Myocyte (in vitro differentiated cells): Measurements from ENCODE around the gene BEND6. TPM values are rescaled to one million over a fixed set of nuclear protein-coding genes. Genes with fewer than 3 reads are reported as not detected.

Experiments
- DNase-seq: peaks from one replicate; pipeline ENCODE4 v3.0.0-alpha.2; 2012; ENCODE audit warnings: low read depth
- total RNA-seq: library from RNA; depleted of rRNA; stranded (reverse); fragments of >200 nt; gene quantifications from 2 replicates; pipeline ENCODE4 v1.2.3, GENCODE V29; 2014

Gene BEND6
- total RNA-seq, 1 donor from 2014 or later = 12.0 TPM

DNA sequence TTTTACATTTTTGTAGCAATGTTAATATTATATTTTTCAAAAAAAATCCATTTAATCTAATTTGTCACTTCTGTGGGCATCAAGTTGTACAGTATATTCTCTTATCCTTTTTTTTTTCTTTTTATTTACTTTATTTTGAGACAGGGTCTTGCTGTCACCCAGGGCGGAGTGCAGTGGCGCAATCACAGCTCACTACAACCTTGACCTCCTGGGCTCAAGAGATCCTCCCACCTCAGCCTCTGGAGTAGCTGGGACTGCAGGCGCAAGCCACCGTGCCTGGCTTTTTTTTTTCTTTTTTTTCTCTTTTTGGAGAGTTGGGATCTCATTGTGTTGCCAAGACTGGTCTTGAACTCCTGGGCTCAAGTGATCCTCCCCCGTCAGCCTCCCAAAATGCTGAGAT lies 14.4 kb upstream of the BEND6 start:
- no peak for DNase-seq

- DNase-seq = no peak
Observed at GRCh38 chr6:56940977-56941376, 13.9 kb upstream of the BEND6 start.

GRCh38 chr6:56944661-56945060 lies 10.2 kb upstream of the BEND6 start:
- DNase-seq = peak; percentile 14

GRCh38 chr6:56946368-56946767 lies 8.5 kb upstream of the BEND6 start:
- DNase-seq = no peak

- no peak for DNase-seq
Observed at GRCh38 chr6:56947924-56948323, 7.0 kb upstream of the BEND6 start.

DNA sequence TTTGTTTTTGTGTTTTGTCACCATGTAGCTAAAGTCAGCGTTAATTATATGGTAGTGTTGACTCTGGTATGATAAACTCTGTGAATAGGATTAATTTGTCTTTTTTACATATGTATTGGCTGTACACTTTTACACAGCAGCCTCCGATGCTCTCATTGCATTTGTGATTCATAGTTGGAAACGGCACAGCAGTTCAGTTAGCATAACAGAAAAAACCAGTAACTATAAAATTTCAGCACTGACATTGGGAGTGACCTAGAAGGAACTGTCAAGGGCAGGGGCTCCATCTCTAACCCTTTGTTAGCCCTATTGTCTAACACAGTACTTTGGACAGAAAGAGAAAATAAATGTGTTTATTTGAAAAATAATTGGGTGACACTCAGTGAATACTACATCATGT lies 5.6 kb upstream of the BEND6 start:
- no peak for DNase-seq

GRCh38 chr6:56949925-56950495 lies 4.9 kb upstream of the BEND6 start:
- no peak for DNase-seq

GRCh38 chr6:56951049-56951831 lies 3.7 kb upstream of the BEND6 start:
- no peak for DNase-seq

GRCh38 chr6:56953597-56954402 lies 1.1 kb upstream of the BEND6 start:
- no peak for DNase-seq

DNA sequence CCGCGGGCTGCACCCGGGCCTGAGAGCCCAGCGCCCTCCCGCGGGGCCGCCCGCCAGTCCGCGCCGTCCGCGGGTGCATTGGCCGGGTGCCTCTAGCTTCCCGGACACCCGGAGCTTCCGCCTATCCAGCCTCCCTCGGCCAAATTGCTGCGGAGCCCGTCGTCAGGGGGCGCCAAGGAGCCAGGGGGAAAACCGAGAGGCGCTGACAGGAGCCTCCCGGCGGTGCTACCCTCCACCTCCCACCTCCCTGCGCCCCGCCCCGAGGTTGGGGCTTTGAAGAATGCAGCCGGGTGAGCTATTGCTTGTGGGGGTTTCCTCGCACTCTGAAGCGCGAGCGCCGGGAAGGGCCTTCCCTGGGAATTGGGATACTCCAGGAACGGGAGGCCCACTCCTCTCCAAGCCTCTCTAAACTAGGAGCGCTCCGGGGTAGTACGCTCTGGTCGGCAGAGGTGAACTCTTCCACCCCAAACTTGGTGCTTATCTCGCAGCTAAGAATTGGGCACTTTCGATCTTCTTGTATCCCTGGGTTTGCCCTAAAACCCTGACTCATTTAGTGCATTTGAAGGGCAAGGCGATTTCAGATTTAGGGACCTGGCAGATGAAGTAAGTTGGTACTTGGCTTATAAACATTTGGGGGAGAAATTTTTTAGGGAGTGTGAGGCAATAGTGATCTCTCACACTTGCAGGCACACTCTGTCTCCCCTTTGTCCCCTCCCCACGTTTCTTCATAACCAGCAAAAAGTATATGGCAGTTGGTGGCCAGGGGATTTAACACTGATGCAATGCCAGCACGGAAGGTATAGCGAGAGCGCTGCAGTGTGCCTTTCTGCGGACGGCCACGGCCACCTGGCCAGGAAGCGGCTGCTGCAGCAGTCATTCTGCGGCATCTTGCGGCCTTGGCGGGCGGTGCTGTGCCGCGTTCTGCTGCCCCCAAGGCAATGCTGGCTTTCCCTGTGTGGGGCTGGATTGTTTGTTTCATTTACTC lies 556 bp downstream of the BEND6 start:
- peak; percentile 94 for DNase-seq

DNA sequence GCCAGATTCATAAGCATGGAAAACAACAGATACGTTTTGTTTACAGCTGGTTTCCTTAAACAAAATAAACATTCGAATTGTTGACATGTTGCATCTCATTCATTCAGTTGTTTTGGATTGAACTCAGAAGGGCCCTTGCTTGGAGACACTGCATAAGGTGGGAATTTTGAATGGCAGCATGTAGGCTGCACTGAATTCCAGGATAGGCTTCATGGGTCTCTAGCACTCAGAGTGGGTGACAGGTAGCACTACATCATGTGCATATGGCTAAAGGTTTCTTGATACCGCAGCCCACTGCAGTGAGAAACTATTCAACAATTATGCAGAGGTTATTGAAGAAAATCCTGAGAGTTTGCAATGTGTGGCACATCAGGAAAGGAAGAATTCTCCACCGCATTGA lies 1.6 kb downstream of the BEND6 start:
- DNase-seq = no peak

- DNase-seq = no peak
Observed at GRCh38 chr6:56957856-56958255, 2.9 kb downstream of the BEND6 start.

DNA sequence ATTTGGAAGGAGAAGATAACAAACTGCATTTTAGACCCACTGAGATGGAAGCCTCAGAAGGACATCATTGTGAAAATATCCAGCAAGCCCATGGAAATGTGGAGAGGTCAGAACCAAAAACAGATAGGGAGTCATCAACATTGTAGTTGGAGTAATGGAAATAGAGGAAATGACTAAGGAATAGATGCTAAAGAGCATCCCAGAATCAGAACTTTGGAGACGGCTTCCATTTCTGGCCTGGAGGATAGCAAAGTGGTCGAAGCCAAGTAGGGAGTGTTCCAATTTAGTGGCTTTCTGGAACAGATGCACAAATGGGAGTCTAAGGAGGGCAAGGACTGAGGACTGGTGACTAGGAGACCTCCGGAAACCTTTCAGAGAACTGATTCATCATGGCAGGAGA lies 3.6 kb downstream of the BEND6 start:
- DNase-seq = peak; percentile 32

DNA sequence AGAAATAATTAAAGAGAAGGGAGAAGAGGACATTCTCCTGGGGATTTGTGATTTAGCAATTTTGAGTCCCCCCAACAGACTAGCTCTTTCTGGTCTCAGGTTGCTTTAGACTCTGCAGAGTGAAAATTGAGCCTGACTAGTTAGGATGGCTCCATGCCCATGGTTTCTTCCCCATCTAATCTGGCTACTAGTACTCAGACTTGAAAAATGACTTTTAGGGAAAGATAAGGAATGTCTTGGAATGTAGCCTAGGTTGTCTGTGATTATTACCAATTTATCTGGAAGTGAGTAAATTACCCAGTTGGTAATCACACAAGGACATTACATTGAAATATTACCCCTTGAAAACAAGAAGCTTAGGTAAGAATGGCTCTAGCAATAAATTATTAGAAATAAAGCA lies 4.2 kb downstream of the BEND6 start:
- DNase-seq = peak; percentile 27

- peak; percentile 28 for DNase-seq
Observed at GRCh38 chr6:56959938-56960337, 5.0 kb downstream of the BEND6 start.

GRCh38 chr6:56961151-56961550 lies 6.2 kb downstream of the BEND6 start:
- DNase-seq = no peak

- DNase-seq = no peak
Observed at GRCh38 chr6:56962441-56962840, 7.5 kb downstream of the BEND6 start.

- DNase-seq = no peak
Observed at GRCh38 chr6:56963043-56963442, 8.1 kb downstream of the BEND6 start.

DNA sequence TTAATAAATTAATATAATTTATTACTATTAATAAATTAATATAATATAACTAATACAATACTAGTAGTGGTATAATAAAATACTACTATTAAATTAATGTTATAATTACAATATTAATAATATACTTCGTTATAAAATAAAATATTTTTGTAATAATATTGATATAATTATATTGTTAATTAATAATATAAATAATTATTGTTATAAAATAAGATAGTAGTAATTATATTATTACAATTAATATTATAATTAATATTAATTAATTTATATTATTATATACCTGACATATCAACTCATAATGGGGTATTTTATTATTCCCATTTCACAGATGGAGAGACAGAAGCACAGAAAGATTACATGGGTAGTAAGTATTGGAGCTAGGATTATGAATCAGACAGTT lies 8.9 kb downstream of the BEND6 start:
- DNase-seq = no peak

DNA sequence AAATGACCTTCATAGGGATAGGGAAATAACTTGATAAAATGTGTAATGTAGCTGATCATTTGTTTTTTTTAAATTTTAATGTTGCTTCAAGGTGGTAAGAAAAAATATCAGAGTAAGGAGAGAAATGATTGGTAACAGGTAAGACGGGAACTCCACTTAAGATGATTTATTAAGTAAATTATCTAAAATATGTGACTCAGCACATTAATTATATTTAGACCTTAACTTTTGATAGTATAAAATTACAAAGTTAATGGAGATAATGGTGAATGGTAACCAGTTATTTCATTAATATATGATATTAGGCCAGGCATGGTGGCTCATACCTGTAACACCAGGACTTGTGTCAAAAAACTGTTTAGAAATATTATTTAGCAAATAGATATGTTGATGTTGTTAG lies 10.2 kb downstream of the BEND6 start:
- no peak for DNase-seq

- DNase-seq = no peak
Observed at GRCh38 chr6:56970849-56971248, 15.9 kb downstream of the BEND6 start.
